ENCODE results near the gene NRIP3. TPM values are rescaled to one million over a fixed set of nuclear protein-coding genes. Genes with fewer than 3 reads are reported as not detected.
A peak's percentile ranks its signal among the peaks of the same experiment; 100 is the strongest.
"Not testable (repeated sequence)": the region's sequence is repeated elsewhere in the genome, so short reads cannot be mapped to it uniquely, and the experiment has no call there.

Gene NRIP3
- total RNA-seq, 1 donor, result 6.2 TPM

- Histone ChIP-seq H4K20me1 (ENCODE audit: insufficient read depth, low read length) (no peaks in the 10 kb centered on the region), H3K9me3 (ENCODE audit: low read depth, low read length) (no peaks in the 10 kb centered on the region), H3K4me2 (ENCODE audit: insufficient read depth, low read length) (no peak within 1 kb of the TSS), H3K4me1 (ENCODE audit: insufficient read depth, low read length) (no peaks in the 10 kb centered on the region), H3K79me2 (ENCODE audit: insufficient read depth, low read length) (no peaks in the 10 kb centered on the region), H3K27me3 (ENCODE audit: insufficient read depth, low read length) (no peaks in the 10 kb centered on the region), H3K4me3 (ENCODE audit: insufficient read depth, low read length) (no peak within 1 kb of the TSS), H2AFZ (ENCODE audit: low read length) (no peak within 1 kb of the TSS), H3K36me3 (ENCODE audit: insufficient read depth, low read length) (peaks cover 2% of the 10 kb centered on the region), H3K27ac (ENCODE audit: low read depth, low read length) (no peak within 1 kb of the TSS)
- no peak for DNase-seq (ENCODE audit: insufficient read length, low spot score, missing footprints)
- no peak for TF ChIP-seq CTCF (IDR thresholded peaks at IDR 0.05; ENCODE audit: extremely low read depth, low read depth, low read length)
Observed at GRCh38 chr11:8942518-8943066, 61.2 kb downstream of the NRIP3 start, which contains the start of gene ASCL3. TSS of gene ASCL3 (minus strand) at chr11:8943016. CDS start at chr11:8938161, 4,855 bp downstream.

GRCh38 chr11:8941341-8942103 lies 62.3 kb downstream of the NRIP3 start:
- Histone ChIP-seq H2AFZ (ENCODE audit: low read length) (no peak overlapping the region), H3K4me3 (ENCODE audit: insufficient read depth, low read length) (no peak overlapping the region), H4K20me1 (ENCODE audit: insufficient read depth, low read length) (no peaks in the 10 kb centered on the region), H3K27ac (ENCODE audit: low read depth, low read length) (no peak overlapping the region), H3K4me2 (ENCODE audit: insufficient read depth, low read length) (no peak overlapping the region), H3K79me2 (ENCODE audit: insufficient read depth, low read length) (no peaks in the 10 kb centered on the region), H3K27me3 (ENCODE audit: insufficient read depth, low read length) (no peaks in the 10 kb centered on the region), H3K36me3 (ENCODE audit: insufficient read depth, low read length) (no peaks in the 10 kb centered on the region), H3K9me3 (ENCODE audit: low read depth, low read length) (no peaks in the 10 kb centered on the region), H3K4me1 (ENCODE audit: insufficient read depth, low read length) (no peaks in the 10 kb centered on the region)
- TF ChIP-seq CTCF (IDR thresholded peaks at IDR 0.05; ENCODE audit: extremely low read depth, low read depth, low read length), result no peak
- peak; percentile 71 for DNase-seq (ENCODE audit: insufficient read length, low spot score, missing footprints)

GRCh38 chr11:8937659-8938058 lies 66.1 kb downstream of the NRIP3 start:
- Histone ChIP-seq H2AFZ (ENCODE audit: low read length) (no peak overlapping the region), H3K4me2 (ENCODE audit: insufficient read depth, low read length) (no peak overlapping the region), H3K36me3 (ENCODE audit: insufficient read depth, low read length) (no peaks in the 10 kb centered on the region), H3K9me3 (ENCODE audit: low read depth, low read length) (no peaks in the 10 kb centered on the region), H3K79me2 (ENCODE audit: insufficient read depth, low read length) (no peaks in the 10 kb centered on the region), H3K4me3 (ENCODE audit: insufficient read depth, low read length) (no peak overlapping the region), H3K27me3 (ENCODE audit: insufficient read depth, low read length) (no peaks in the 10 kb centered on the region), H4K20me1 (ENCODE audit: insufficient read depth, low read length) (no peaks in the 10 kb centered on the region), H3K4me1 (ENCODE audit: insufficient read depth, low read length) (no peaks in the 10 kb centered on the region), H3K27ac (ENCODE audit: low read depth, low read length) (no peak overlapping the region)
- TF ChIP-seq CTCF (IDR thresholded peaks at IDR 0.05; ENCODE audit: extremely low read depth, low read depth, low read length), result no peak
- DNase-seq (ENCODE audit: insufficient read length, low spot score, missing footprints), result no peak

- no peak for TF ChIP-seq CTCF (IDR thresholded peaks at IDR 0.05; ENCODE audit: extremely low read depth, low read depth, low read length)
- no peaks in the 10 kb centered on the region for H3K4me1 ChIP-seq (ENCODE audit: insufficient read depth, low read length)
Observed at GRCh38 chr11:8937159-8937558, 66.6 kb downstream of the NRIP3 start.

GRCh38 chr11:8935789-8936188 lies 68.0 kb downstream of the NRIP3 start:
- H3K4me3 ChIP-seq (ENCODE audit: insufficient read depth, low read length); H3K4me2 ChIP-seq (ENCODE audit: insufficient read depth, low read length); H3K27ac ChIP-seq (ENCODE audit: low read depth, low read length): not testable (repeated sequence)

More at GRCh38 chr11:8937159-8937558, 66.6 kb downstream of the NRIP3 start:
- Histone ChIP-seq H4K20me1 (ENCODE audit: insufficient read depth, low read length) (no peaks in the 10 kb centered on the region), H2AFZ (ENCODE audit: low read length) (no peak overlapping the region), H3K27ac (ENCODE audit: low read depth, low read length) (no peak overlapping the region), H3K9me3 (ENCODE audit: low read depth, low read length) (no peaks in the 10 kb centered on the region), H3K27me3 (ENCODE audit: insufficient read depth, low read length) (no peaks in the 10 kb centered on the region), H3K79me2 (ENCODE audit: insufficient read depth, low read length) (no peaks in the 10 kb centered on the region), H3K4me3 (ENCODE audit: insufficient read depth, low read length) (no peak overlapping the region), H3K36me3 (ENCODE audit: insufficient read depth, low read length) (no peaks in the 10 kb centered on the region), H3K4me2 (ENCODE audit: insufficient read depth, low read length) (no peak overlapping the region)
- no peak for DNase-seq (ENCODE audit: insufficient read length, low spot score, missing footprints)

More at GRCh38 chr11:8935789-8936188, 68.0 kb downstream of the NRIP3 start:
- not testable (repeated sequence) for H3K4me1 ChIP-seq (ENCODE audit: insufficient read depth, low read length); H2AFZ ChIP-seq (ENCODE audit: low read length); H4K20me1 ChIP-seq (ENCODE audit: insufficient read depth, low read length); H3K9me3 ChIP-seq (ENCODE audit: low read depth, low read length); DNase-seq (ENCODE audit: insufficient read length, low spot score, missing footprints); H3K36me3 ChIP-seq (ENCODE audit: insufficient read depth, low read length); H3K27me3 ChIP-seq (ENCODE audit: insufficient read depth, low read length); H3K79me2 ChIP-seq (ENCODE audit: insufficient read depth, low read length)
